HepG2 (cell line): ENCODE data around the gene LANCL2.

Experiments used
- FOXK1 ChIP-seq: sonication (generic); formaldehyde crosslinking; IDR thresholded peaks from 2 replicates; pipeline ENCODE4 v1.4.0; 2020; ENCODE audit warnings: low read depth, missing genetic modification reagents, borderline replicate concordance
- KDM1A ChIP-seq: IDR thresholded peaks from 2 replicates; pipeline ENCODE4 v1.6.1; 2016; ENCODE audit warnings: missing compliant biosample characterization
- POLR2A ChIP-seq, 2 experiments: IDR thresholded peaks; 2 replicates each; pipeline ENCODE4 v1.6.1; 2011; ENCODE audit warnings: low read depth in 2 of 2, low read length in 2 of 2, mild to moderate bottlenecking in 1 of 2, moderate library complexity in 1 of 2; ENCODE audit not compliant: insufficient read depth in 1 of 2
- RFX5 ChIP-seq: IDR thresholded peaks from 2 replicates; pipeline ENCODE4 v1.6.1; 2011; ENCODE audit warnings: low read depth, low read length, improper control_type of control experiment

DNA sequence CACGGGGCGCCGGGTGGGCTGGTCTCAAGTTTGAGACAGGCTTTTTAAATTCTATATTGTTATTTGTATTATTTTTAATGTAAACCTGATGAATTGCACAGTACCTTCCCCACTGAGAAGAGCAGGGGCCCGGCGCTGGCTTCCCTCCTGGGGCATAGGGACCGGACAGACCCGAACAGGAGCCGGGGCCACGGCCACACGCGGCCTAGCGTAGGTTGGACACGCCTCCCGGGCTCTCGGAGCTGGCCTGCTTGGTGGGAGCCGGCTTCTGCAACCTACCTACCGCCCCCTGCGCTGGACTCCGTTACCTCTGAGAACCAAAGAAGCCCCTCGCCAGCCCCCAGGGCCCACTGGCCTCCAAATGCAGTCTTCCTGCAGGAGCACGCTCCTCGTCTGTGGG lies 19.8 kb upstream of the LANCL2 start:
- no peak for TF ChIP-seq KDM1A
- no peak for TF ChIP-seq RFX5
- TF ChIP-seq FOXK1 (CRISPR knock-in tag), result no peak
- no peak for TF ChIP-seq POLR2A (IDR thresholded peaks at IDR 0.05; ENCODE audit: insufficient read depth in 1 of 2, low read depth in 2 of 2, low read length in 2 of 2)
